HK-2 (cell line): ENCODE results near the gene EFNA4.

ENCODE experiments used
- DNase-seq: peaks from one replicate; pipeline ENCODE4 v3.0.0-alpha.2; 2018; ENCODE audit not compliant: unreplicated experiment

Gene EFNA4

DNA sequence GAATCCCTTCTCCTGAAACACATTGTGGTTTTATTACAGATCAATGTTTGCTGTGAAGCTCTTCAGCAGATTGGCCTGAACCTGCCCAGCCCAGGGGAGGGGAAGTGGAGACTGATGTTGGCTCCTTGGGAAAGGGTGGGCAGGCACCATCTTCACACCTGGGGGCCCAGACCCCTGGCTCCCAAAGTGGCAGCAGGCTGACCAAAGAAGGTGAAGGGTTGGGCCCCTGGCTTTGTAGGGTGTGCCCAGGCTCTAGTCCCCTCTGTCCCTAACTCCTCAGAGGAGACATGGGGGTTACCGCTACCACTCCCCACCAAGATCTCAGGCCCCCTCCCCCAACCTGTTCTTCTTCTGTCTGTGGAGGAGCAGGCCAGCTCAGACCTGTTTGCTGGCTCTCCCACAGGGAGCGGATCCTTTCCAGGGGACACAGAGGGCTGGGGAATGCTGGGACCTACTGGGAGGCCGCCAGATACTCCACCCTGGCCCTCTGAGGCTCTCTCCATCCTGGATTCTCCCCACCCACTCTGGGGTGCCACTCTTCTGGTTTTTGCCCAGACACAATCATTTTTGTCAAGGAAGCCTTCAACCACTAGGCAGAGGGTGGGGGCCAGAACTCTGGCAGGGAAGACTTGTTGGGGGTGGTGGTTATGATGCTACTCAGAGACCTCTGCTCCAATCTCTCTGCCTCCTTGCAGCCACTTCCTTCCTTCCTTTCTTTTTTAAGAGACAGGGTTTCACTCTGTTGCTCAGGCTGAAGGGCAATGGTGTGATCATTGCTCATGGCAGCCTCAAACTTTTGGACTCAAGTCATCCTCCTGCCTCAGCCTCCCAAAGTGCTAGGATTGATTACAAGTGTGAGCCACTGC is 10.1 kb downstream of the EFNA4 start:
- DNase-seq: no peak

DNA sequence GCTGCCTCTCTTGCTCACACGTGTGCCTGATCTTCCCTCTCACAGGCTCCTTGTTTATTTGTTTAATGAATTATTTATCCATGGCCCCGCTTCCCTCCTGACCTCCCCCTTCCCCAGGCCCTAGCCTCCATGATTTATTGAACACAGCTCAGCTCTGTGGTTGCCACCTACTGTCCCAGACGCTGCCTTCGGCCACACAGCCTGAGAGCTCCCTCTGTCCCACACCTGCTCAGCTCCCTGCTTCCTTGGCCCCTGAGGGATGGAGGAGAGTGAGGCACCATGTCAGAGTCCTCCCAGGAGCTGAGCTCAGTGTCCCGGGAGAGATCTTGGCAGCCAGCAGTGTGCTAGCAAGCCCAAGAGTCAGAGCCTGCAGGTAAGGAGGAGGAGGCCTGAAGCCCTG is 12.0 kb downstream of the EFNA4 start:
- no peak for DNase-seq

DNA sequence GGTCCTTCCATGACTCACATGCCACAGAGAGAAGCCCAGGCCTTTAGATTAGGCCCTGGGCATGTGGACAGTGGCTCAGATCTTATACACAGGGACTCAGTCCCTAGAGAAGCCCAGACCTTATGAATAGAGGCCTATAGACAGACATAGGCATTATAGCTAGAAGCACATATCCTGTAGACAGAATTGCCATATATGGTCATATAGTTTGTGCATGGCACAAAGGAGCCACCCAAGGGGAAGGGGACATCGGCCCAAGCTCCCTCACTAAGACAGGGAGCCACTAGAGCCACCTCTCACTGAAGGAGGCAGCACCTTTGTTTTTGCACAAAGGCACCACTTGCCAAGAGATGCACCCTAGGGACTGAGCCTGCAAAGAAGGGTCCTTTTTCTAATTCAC is 12.8 kb downstream of the EFNA4 start:
- DNase-seq: no peak

DNA sequence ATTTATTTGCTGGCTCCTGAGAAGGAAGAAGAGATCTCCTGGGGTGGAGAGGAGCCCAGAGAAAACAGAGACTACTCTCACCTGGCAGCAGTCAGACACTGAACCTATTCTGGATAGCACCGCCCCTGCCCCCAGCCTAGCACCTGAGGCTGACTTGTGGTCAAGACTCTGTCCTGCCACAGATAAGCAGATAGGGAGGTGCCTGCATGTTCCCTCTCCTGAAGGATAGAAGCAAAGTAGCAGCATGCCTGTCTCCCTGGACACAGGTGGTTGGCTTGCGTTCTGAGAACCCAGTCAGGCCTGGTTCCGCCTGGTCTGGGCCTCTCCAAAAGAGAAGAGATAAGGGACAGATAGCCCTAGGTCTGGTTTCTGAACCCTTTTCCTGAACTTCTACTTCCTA is 13.8 kb downstream of the EFNA4 start:
- no peak for DNase-seq

DNA sequence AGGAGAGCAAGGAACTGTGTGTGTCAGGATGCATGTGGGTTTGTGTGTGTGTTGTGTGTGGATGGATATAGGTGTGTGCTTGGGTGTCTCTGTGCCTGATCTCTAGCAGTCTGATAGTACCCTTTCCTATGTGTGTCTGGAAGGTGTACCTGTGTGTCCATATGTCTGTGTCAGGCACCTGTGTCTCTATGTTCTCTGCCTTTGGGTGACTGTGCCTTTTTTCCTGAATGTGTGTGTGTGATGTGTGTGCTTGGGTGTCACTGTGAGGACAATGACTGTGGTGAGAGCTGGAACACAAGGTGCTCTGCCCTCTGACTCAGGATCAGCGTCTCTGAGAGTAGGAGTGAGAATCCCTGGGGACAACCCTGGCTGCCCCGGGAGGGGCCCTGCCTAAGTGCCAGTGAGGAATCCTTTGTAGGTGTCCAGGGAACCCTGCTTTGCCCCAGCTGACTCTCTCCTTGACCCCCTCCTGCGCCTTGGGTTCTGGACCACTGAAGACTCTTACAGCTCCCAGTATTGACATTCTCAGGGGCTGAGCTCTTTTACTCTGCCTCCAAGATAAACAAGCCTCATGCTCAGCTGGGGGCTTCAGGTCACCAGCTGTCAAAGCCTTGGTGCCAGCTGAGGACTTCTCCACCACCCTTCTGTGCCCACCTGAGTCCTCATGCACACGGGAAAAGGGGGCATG is 14.4 kb downstream of the EFNA4 start:
- DNase-seq: no peak

DNA sequence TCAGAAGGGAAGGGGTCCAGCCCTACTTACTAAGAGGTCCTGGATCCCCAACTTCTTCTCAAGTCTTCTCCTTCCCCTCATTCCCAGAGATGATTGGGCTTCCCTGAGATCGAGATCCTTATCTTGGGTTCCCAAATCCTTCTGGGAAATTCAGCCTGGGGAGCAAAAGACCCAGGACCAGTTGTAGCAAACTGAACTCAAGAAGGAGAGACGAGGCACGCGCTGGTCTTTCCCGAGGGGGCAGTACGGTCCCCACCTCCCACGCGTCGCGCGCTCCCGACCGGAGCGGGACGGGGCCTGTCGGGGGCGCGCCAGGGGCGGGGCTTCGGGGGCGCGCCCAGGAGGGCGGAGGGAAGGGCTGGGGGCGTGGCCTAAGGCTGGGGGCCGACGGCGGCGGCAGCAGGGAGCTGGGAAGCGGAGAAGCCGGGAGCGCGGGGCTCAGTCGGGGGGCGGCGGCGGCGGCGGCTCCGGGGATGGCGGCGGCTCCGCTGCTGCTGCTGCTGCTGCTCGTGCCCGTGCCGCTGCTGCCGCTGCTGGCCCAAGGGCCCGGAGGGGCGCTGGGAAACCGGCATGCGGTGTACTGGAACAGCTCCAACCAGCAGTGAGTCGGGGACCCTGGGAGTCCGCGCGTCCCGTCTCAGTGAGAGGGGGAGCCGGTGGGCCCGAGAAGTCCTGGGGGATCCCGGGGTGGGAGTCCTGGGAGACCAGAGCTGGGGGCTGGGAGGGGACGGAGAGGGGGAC is 15.1 kb downstream of the EFNA4 start, which contains the start of gene EFNA3:
Gene EFNA3, plus strand, starts transcription at position 369 of the 741 bp plus-strand sequence. Its CDS starts 105 bp downstream, at position 474.
- DNase-seq: no peak

DNA sequence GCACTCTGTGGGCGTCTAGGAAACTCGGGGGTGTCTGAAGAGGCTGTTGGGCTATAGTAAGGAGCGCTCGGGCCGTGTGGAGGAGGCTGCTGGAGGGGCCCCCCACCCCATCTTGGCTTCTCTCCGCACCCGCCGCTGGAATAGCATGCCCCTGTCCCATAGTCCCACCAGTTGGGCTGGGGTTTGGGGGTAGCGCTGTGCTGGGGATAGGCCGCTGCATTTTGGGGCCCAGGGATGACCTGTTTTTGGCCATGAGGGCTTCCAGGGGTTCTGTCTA is 15.6 kb downstream of the EFNA4 start:
- no peak for DNase-seq

DNA sequence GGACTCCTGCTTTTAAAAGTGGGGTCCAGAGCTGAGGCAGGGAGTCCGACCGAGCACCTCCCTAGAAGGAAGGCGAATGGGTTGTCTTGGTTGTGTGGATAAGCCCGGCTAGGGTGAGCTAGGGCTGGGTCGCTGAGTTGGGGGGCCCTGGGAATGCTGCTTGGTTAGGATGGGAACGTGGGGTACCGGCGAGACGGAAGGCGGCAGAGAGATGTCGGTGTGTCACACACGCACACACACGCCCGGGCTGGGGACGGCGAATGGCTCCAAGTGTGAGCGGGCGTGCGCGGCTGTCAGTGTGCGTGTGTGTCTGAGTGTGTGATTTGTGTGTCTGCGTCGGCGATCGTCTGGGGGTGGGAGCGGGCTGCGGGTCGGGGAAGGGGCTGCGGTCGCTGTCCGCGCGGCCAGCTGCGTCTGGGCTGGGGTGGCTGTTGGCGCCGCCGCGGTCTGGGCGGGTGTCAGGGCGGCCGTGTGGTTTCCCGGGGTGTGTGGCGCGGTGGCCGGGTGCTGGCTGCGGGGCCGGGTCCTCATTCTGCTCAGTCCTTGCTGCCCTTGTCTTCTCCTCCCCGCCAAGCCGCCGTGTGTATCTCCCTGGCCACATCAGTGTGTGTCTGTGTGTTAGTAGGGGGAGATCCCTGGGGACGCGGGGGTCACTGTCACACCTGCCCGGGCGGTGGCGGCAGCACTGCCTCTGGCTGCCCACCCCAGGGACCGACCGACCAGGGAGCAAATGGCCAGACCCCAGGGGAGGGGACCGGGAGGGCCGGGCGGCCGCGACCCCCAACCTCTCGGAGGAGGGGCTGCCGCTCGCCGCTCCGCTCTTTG is 16.2 kb downstream of the EFNA4 start:
- DNase-seq: no peak

DNA sequence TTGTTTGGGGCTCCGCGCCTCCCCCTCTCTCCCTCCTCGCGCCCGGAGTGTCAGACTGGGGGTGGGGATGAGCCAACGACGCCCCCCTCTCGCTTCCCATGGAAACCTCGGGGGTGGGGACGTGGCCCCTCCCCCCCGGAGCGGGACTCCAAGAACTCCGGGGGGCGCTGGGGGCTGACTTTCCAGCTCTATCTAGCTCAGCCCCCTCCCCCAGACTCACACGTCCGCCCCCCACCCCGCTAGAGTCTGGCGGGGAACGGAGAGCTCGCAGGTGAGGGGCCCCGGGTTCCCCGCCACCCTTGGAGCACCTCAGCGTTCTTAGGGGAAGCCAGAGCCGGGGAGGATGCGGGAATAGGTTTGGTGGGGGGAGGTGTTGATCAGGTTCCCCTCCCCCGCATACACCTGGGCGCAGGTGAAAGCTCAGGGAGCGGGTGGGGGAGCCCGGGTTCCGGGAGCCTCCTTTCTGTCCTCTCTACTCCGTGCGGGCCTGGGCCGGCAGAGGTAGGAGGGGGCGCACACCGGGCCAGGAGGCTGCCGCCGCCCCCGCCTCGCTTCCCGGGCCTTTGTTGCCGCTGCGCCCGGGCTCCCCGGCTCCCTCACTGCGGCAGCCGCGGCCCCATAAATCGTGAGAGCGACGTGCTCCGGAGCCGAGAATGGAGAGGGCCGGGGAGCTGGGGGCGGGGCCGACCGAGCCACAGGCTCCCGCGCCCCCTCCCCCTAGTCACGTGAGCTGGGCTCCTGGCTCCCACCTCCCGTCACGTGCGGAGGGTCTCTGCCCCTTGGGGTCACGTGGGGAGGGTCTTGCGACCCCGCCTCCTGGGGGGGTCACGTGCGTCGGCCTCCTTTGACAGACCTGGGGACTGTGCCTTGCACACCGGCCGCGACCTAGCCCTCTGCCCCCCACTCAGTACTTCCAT is 17.0 kb downstream of the EFNA4 start:
- no peak for DNase-seq

DNA sequence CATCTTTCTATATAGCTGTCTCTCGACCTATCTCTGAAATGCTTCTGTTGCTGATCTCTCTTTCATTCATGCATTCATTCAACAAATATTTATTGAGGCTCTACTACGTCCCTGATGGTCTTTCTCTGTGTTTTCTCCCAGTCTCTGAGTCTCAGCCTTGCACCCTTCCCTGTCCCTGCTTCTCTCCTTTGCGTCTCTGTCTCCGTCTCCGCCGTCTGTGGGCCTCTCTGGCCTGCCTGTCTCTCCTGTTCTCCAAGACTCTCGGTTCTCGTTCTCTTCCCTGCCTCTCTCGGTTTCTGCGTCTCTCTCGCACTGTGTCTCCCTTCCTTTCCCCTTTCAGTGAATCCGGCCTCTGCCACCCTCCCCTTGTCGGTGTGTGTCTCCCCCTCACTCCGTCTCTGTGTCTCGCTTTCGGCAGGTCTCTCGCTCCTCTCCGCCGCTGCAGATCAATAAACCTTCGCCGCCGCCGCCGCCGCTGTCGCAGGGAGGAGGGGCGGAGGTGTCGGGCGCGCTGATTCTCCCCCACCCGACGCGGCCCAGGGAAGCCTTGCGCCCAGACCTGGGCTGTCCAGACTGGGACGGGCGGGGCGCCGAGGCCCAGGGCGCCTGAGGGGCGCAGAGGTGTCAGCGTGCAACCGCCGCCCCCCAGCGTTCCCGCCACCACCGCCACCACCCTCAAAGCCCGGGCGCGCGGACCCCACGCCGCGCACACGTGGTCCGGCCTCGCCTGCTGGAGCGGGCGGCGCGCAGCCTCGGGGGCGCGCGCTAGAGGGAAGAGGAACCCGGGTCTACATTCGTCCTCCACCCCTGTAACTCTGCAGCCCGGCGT is 18.1 kb downstream of the EFNA4 start:
- no peak for DNase-seq

DNA sequence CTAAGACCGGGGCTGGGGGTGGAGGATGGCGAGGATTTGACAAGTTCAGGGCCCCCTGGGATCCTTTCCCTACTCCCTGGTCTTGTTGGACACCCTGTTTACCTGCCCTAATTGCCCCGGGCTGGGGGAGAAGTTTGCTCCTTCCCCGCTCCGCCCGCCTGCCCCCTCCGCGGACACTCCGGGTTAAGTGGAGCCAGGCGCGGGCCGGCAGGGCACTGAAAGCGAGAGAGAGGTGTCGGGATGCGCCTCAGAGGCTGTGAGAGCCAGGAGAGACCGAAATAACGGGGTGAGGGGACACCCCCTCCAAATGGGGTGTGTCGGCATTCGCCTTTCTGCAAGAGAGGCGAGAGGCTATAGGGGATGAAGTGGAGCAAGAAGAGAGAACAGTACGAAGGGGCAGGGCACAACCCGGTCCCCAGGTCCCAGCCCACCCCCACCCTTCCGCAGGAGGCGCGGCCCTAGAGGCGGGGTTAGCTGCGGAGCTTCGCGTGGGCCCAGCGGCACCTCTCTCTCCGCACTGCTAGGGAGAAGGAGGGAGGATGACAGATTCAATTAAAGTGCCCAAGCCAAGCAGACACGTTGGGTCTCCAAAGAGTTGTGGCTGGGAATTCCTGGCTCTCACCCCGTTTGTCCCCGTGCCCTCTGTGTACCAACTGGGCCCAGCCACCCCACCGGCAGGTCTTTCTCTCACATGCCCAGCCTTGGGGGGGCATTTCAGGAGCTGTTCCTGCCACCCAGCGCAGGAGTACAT is 18.9 kb downstream of the EFNA4 start:
- DNase-seq: no peak

DNA sequence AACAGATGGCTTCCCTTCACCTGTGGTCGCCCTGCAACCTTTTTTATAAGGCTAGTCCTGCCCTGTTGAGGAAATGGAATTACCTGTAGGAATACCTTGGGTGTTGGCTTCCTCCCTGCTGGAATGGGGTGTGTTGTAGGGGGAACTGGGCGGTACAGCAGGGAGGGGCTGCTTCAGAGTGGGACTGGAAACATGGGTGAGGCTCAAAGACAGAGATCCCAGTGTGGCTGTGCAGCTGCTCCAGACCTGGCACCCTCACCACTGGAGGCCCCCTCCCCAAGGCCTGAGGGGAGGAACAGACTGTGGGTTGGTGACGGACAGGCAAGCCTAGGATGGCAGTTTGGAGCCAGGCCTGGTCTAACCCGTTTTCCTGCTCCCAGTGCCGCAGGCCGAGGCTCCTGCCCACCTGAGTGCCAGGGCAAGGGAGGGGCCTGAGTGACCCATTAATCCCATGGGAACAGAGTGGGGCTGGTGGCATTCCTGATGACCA is 19.6 kb downstream of the EFNA4 start:
- no peak for DNase-seq

DNA sequence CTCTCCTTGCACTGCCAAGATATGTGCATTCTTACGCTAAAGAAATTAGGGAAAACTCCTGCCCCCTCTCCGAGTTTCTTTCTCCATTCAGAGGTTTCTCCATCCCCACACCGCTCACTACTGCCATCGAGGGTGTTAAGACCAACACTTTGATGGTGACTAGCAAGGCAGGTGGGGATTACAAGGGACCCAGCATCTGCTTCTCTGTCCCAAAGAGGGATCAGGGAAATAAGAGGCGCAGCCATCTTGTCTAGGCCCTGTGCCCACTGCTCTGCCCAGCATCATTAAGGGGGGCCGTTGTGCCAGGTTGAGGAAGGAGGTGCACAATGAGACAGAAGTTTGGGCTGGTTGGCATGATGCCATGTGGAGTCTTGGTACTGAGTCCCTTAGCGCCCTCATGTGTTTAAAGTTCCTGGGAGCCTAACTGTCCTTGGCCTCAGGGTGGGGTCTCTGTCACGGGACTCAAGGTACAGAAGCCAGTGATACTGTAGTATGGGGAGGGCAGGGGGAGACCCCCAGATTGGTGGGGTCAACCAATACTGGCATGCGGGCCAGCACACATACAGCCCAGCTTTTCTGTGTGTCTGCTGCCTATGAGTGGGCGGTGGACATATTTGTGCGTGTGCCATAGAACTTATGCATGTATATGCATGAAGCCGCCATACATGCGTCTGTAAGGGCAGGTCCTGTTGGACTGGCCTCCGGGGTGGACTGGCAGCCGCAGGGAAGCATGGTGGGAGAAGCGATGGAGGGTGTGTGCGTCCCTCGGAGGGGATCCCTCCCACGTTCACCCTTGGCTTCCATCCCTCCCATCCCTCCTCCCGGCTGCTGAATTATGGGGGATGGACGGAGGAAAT is 20.6 kb downstream of the EFNA4 start:
- no peak for DNase-seq

DNA sequence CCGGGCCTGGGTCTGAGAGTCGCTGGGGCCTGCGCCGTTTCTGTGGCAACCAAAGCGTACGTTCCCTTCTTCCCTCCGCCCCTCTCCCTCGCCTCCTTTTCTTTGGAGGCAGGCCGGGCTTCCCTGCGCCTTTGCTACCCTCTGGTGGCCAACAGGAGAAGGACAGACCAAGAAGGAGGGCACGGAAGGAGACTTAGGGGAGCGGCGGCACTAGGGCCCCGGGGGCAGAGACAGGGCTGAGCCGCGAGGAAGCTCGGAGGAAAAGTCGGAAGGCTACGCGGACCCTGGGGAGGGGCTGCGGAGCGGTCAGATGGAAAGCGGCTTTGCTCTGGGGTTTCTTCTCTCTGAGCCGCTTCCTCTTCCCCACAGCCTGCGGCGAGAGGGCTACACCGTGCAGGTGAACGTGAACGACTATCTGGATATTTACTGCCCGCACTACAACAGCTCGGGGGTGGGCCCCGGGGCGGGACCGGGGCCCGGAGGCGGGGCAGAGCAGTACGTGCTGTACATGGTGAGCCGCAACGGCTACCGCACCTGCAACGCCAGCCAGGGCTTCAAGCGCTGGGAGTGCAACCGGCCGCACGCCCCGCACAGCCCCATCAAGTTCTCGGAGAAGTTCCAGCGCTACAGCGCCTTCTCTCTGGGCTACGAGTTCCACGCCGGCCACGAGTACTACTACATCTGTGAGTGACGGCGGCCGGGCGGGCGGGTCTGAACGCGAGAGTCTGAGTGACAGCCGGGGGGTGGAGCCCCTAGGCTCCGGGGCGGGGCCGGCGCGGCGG is 21.4 kb downstream of the EFNA4 start:
- DNase-seq: peak; percentile 92

DNA sequence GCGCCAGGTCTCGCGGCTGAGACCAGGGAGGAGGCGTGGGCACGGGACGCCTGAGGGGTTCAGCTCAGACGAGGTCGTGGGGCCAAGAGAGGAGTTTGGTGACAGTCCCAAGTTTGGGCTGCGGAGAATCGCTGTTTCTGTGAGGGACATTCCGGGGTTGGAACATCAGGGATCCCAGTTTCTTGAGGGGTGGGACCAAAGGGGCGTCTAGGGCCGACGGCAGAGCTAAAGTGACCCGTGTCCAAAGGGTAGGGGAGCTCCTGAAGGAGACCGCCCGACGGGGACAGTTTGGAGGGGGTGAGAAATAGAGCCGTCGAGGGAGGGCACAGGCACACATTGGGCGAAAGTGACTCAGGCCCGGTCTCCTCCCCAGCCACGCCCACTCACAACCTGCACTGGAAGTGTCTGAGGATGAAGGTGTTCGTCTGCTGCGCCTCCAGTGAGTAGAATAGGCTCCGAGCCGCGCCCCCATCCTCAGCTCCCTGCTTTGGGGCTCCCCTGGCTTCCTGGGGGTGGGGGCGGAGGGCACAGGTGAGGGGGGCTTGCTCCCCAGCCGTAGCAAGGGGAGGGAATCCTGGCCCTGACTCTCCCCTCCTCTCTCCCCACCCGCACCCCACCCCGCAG is 22.1 kb downstream of the EFNA4 start:
- peak; percentile 65 for DNase-seq

DNA sequence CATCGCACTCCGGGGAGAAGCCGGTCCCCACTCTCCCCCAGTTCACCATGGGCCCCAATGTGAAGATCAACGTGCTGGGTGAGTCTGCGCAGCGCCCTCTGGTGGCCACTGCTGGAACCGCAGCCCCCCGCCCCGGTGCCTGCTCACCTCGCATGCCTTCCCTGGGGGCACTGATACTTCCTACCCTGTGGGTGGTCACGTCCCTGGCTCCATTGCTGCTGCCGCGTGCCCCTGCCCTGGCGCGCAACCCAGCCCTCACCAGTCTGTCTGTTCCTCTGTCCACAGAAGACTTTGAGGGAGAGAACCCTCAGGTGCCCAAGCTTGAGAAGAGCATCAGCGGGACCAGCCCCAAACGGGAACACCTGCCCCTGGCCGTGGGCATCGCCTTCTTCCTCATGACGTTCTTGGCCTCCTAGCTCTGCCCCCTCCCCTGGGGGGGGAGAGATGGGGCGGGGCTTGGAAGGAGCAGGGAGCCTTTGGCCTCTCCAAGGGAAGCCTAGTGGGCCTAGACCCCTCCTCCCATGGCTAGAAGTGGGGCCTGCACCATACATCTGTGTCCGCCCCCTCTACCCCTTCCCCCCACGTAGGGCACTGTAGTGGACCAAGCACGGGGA is 22.7 kb downstream of the EFNA4 start:
- DNase-seq: peak; percentile 77
